ENCODE measurements around the gene CCDC50. TPM values are rescaled to one million over a fixed set of nuclear protein-coding genes. Genes with fewer than 3 reads are reported as not detected.

The CCDC50 gene
- total and polyA plus RNA-seq, 2 experiments from 2014 or later, result 31.6 to 49.6 TPM

DNA sequence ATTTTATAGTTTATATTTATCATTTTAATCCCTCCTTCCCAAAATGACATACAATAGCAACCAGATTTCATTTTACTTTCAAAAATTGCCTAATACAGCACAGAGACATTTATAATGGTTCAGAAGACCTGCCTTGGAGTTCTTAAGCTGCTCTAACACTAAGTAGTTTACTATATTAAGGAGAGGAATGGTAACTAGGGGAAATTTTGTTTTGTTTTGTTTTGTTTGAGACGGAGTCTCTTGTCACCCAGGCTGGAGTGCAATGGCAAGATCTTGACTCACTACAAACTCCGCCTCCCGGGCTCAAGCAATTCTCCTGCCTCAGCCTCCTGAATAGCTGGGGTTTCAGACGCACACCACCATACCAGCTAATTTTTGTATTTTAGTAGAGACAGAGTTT lies 22.8 kb upstream of the CCDC50 start:
- TF ChIP-seq, protein P1, sequence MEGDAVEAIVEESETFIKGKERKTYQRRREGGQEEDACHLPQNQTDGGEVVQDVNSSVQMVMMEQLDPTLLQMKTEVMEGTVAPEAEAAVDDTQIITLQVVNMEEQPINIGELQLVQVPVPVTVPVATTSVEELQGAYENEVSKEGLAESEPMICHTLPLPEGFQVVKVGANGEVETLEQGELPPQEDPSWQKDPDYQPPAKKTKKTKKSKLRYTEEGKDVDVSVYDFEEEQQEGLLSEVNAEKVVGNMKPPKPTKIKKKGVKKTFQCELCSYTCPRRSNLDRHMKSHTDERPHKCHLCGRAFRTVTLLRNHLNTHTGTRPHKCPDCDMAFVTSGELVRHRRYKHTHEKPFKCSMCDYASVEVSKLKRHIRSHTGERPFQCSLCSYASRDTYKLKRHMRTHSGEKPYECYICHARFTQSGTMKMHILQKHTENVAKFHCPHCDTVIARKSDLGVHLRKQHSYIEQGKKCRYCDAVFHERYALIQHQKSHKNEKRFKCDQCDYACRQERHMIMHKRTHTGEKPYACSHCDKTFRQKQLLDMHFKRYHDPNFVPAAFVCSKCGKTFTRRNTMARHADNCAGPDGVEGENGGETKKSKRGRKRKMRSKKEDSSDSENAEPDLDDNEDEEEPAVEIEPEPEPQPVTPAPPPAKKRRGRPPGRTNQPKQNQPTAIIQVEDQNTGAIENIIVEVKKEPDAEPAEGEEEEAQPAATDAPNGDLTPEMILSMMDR (IDR thresholded peaks at IDR 0.05; ENCODE audit: poor library complexity), result no peak
- TF ChIP-seq EZH2 (IDR thresholded peaks at IDR 0.05; ENCODE audit: borderline replicate concordance) (no peak), EZH2phosphoT487 (IDR thresholded peaks at IDR 0.05; ENCODE audit: low read depth, severe bottlenecking, unreplicated experiment) (no peak)
- no peaks in the 10 kb centered on the region for H3K9me2 ChIP-seq (replicated peaks; ENCODE audit: insufficient read depth)
- no peaks in the 10 kb centered on the region for H3K4me1 ChIP-seq (ENCODE audit: insufficient read depth)
- no peak overlapping the region for H3K4me3 ChIP-seq
- H3K79me2 ChIP-seq, result no peaks in the 10 kb centered on the region
- no peak overlapping the region for H3K4me2 ChIP-seq
- no peak overlapping the region for H3K27ac ChIP-seq
- H2AFZ ChIP-seq, result no peak overlapping the region
- no peaks in the 10 kb centered on the region for H4K20me1 ChIP-seq (ENCODE audit: insufficient read depth, poor library complexity, severe bottlenecking)
- no peak for DNase-seq (ENCODE audit: low spot score)
- H3K36me3 ChIP-seq (replicated peaks; ENCODE audit: insufficient read depth, low read depth), result no peaks in the 10 kb centered on the region
- 82% methylated on average over 4 of the region's 4 CpGs for WGBS (ENCODE audit: low lambda C conversion rate, missing lambda C conversion rate)
- no peaks in the 10 kb centered on the region for H3K9me3 ChIP-seq (ENCODE audit: low read depth)
- no peaks in the 10 kb centered on the region for H3K27me3 ChIP-seq

DNA sequence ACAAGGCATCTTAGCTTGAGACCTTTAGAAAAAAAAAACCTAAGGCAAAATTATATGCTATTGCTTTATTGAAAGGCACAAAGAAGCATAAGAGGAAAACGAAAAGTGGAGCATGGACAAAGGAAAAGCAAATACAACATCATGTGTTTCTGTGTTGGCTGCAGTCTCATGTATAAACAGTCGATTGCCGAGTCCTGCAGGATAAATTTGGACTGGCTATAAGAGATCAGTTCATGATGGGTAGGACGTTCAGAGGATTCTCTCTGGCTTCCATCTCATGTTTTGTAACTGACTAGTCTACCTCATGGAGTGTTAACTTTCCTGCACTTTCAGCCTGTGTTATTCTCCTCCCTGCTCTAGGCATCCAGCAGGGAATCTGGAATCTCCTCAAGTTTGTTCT lies 21.9 kb upstream of the CCDC50 start:
- Histone ChIP-seq H3K36me3 (replicated peaks; ENCODE audit: insufficient read depth, low read depth) (no peaks in the 10 kb centered on the region), H3K4me3 (no peak overlapping the region), H3K79me2 (no peaks in the 10 kb centered on the region), H3K27me3 (no peaks in the 10 kb centered on the region), H3K9me3 (ENCODE audit: low read depth) (no peaks in the 10 kb centered on the region), H3K4me1 (ENCODE audit: insufficient read depth) (no peaks in the 10 kb centered on the region), H3K9me2 (replicated peaks; ENCODE audit: insufficient read depth) (no peaks in the 10 kb centered on the region), H3K4me2 (no peak overlapping the region), H3K27ac (no peak overlapping the region), H4K20me1 (ENCODE audit: insufficient read depth, poor library complexity, severe bottlenecking) (no peaks in the 10 kb centered on the region), H2AFZ (no peak overlapping the region)
- 91% methylated on average over 4 of the region's 4 CpGs for WGBS (ENCODE audit: low lambda C conversion rate, missing lambda C conversion rate)
- TF ChIP-seq, protein P1 (IDR thresholded peaks at IDR 0.05; ENCODE audit: poor library complexity), result no peak
- TF ChIP-seq EZH2phosphoT487 (IDR thresholded peaks at IDR 0.05; ENCODE audit: low read depth, severe bottlenecking, unreplicated experiment) (no peak), EZH2 (IDR thresholded peaks at IDR 0.05; ENCODE audit: borderline replicate concordance) (no peak)
- no peak for DNase-seq (ENCODE audit: low spot score)

DNA sequence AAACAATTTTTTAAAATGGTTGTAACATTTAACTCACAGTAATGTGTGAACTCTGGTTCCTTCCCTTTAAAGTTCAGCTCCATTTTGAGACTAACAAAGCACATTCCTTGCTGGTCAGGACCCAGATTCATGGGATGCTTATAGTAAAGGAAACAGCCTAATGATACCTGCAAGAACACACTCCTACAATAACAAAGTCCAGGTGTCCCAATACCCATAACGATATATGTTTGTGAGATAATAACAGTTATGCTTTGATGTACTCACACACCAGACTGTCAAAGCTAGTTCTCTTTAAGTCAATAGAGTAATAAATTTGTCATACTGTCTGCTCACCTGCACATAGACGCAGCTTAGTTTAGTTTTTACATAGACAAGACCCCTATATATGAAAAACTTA lies 15.9 kb upstream of the CCDC50 start:
- H2AFZ ChIP-seq, result no peak overlapping the region
- TF ChIP-seq, protein P1 (IDR thresholded peaks at IDR 0.05; ENCODE audit: poor library complexity), result no peak
- no peak for TF ChIP-seq EZH2 (IDR thresholded peaks at IDR 0.05; ENCODE audit: borderline replicate concordance)
- no peak for TF ChIP-seq EZH2phosphoT487 (IDR thresholded peaks at IDR 0.05; ENCODE audit: low read depth, severe bottlenecking, unreplicated experiment)
- H3K4me1 ChIP-seq (ENCODE audit: insufficient read depth), result no peaks in the 10 kb centered on the region
- H3K79me2 ChIP-seq, result no peaks in the 10 kb centered on the region
- H3K9me2 ChIP-seq (replicated peaks; ENCODE audit: insufficient read depth), result no peaks in the 10 kb centered on the region
- H4K20me1 ChIP-seq (ENCODE audit: insufficient read depth, poor library complexity, severe bottlenecking), result no peaks in the 10 kb centered on the region
- 63% methylated on average over 2 of the region's 2 CpGs for WGBS (ENCODE audit: low lambda C conversion rate, missing lambda C conversion rate)
- H3K4me3 ChIP-seq, result no peak overlapping the region
- no peak overlapping the region for H3K4me2 ChIP-seq
- H3K9me3 ChIP-seq (ENCODE audit: low read depth), result no peaks in the 10 kb centered on the region
- H3K27me3 ChIP-seq, result no peaks in the 10 kb centered on the region
- no peak for DNase-seq (ENCODE audit: low spot score)
- H3K36me3 ChIP-seq (replicated peaks; ENCODE audit: insufficient read depth, low read depth), result no peaks in the 10 kb centered on the region
- peak overlapping the region; percentile 48 for H3K27ac ChIP-seq

Measured in hepatocyte (in vitro differentiated cells).